ENCODE data around the gene NAA80. TPM values are rescaled to one million over a fixed set of nuclear protein-coding genes. Genes with fewer than 3 reads are reported as not detected.
"Not testable (repeated sequence)": the region's sequence is repeated elsewhere in the genome, so short reads cannot be mapped to it uniquely, and the experiment has no call there.

Gene NAA80
- total RNA-seq, 4 donors from 2014 or later = 4.7 to 33.5 (median 24.0) TPM

GRCh38 chr3:50274371-50275104, 24.7 kb downstream of the NAA80 start:
- Histone ChIP-seq H3K36me3 (no peaks in the 10 kb centered on the region), H3K9me3 (no peaks in the 10 kb centered on the region), H3K27ac (no peak overlapping the region), H3K27me3 (no peaks in the 10 kb centered on the region), H3K4me3 (no peak overlapping the region), H3K4me1 (peaks cover 0 to 21% of the 10 kb centered on the region in 2 donors)
- intact Hi-C loops (cut with DNase I; ENCODE audit: low total_unique reads) = loop anchor here (5.0 kb wide), 2 partner anchors 47 to 82 kb away; partner anchors contain the start of gene GNAT1
- peak; percentile 35 to 58 (median 54) for TF ChIP-seq CTCF (IDR thresholded peaks at IDR 0.05)
- no peak for TF ChIP-seq POLR2A (IDR thresholded peaks at IDR 0.05)
- DNase-seq = peak in 1 of 2 donors; percentile 65

- no peak overlapping the region for H3K4me3 ChIP-seq
- H3K9me3 ChIP-seq = no peaks in the 10 kb centered on the region
- DNase-seq = peak in 1 of 2 donors; percentile 35
- H3K27ac ChIP-seq = no peak overlapping the region
- TF ChIP-seq CTCF (IDR thresholded peaks at IDR 0.05) (no peak), POLR2A (IDR thresholded peaks at IDR 0.05) (no peak)
- H3K4me1 ChIP-seq = peaks cover 0 to 21% of the 10 kb centered on the region in 2 donors
- intact Hi-C loops (cut with DNase I; ENCODE audit: low total_unique reads) = loop anchor here (5.0 kb wide), 1 partner anchor 46 kb away; no protein-coding TSS in a partner anchor
- H3K36me3 ChIP-seq = no peaks in the 10 kb centered on the region
- H3K27me3 ChIP-seq = no peaks in the 10 kb centered on the region
These were observed 25.5 kb downstream of the NAA80 start for GRCh38 chr3:50273689-50274065.

- Histone ChIP-seq H3K27ac (peak overlapping the region; percentile 97 to 99), H3K9me3 (no peaks in the 10 kb centered on the region), H3K36me3 (no peaks in the 10 kb centered on the region), H3K4me3 (peak overlapping the region; percentile 2 to 5), H3K4me1 (peaks cover 0 to 24% of the 10 kb centered on the region in 2 donors), H3K27me3 (no peaks in the 10 kb centered on the region)
- peak in 1 of 2 donors; percentile 47 for TF ChIP-seq POLR2A (IDR thresholded peaks at IDR 0.05)
- peak; percentile 96 to 100 (median 98) for TF ChIP-seq CTCF (IDR thresholded peaks at IDR 0.05)
- intact Hi-C loops (cut with DNase I; ENCODE audit: low total_unique reads) = loop anchor here (5.0 kb wide), 1 partner anchor 46 kb away; no protein-coding TSS in a partner anchor
- peak; percentile 87 to 90 for DNase-seq
These were observed 26.1 kb downstream of the NAA80 start for GRCh38 chr3:50272911-50273688.

- peaks cover 0 to 24% of the 10 kb centered on the region in 2 donors for H3K4me1 ChIP-seq
- not testable (repeated sequence) for H3K27me3 ChIP-seq, H3K4me3 ChIP-seq, H3K36me3 ChIP-seq, H3K9me3 ChIP-seq, DNase-seq
- H3K27ac ChIP-seq = peak overlapping the region; percentile 97 to 99
- intact Hi-C loops (cut with DNase I; ENCODE audit: low total_unique reads) = loop anchor here (5.0 kb wide), 1 partner anchor 45 kb away; no protein-coding TSS in a partner anchor
These were observed 26.7 kb downstream of the NAA80 start for GRCh38 chr3:50272538-50272910.

- Histone ChIP-seq H3K27ac (peak overlapping the region; percentile 97 to 99), H3K27me3 (no peaks in the 10 kb centered on the region), H3K9me3 (no peaks in the 10 kb centered on the region), H3K36me3 (no peaks in the 10 kb centered on the region), H3K4me1 (peaks cover 0 to 26% of the 10 kb centered on the region in 2 donors), H3K4me3 (no peak overlapping the region)
- TF ChIP-seq POLR2A (IDR thresholded peaks at IDR 0.05) (no peak), CTCF (IDR thresholded peaks at IDR 0.05) (no peak)
- intact Hi-C loops (cut with DNase I; ENCODE audit: low total_unique reads) = loop anchor here (5.0 kb wide), 1 partner anchor 44 kb away; no protein-coding TSS in a partner anchor
- no peak for DNase-seq
These were observed 27.8 kb downstream of the NAA80 start for GRCh38 chr3:50271314-50271936.
